GM18505 (cell line): Measurements from ENCODE around the gene DNAJC3.
"Not testable (repeated sequence)": the region's sequence is repeated elsewhere in the genome, so short reads cannot be mapped to it uniquely, and the experiment has no call there.

Source experiments
- ATAC-seq: cut with Tn5 transposase; IDR thresholded peaks from one replicate; pipeline ENCODE4 v1.9.1; 2021; ENCODE audit not compliant: unreplicated experiment
- POLR2A ChIP-seq: IDR thresholded peaks from 4 replicates; pipeline ENCODE4 v1.6.1; 2011; ENCODE audit warnings: borderline replicate concordance; ENCODE audit not compliant: insufficient read depth, insufficient read length; ENCODE audit errors: extremely low read depth

The DNAJC3 gene

DNA sequence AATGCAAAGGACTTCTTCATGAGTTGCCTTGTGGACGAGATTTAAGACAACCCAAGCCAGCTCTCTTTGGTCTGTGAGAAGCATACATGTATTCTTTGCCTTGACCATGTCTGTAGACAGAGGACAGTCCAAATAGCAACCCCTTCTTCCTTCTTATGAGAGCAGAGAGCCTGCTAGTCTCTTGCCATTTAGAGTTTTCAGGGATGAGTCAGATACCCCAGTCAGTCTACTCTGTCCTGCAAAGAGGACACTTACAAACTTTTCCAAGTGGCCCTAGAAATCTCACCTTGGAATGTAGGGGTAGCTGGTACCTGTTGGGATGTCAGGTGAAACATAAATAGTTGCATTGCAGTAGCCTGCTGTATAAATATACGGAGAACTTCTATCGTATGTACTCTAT lies 36.7 kb downstream of the DNAJC3 start:
- TF ChIP-seq POLR2A = no peak
- ATAC-seq = no peak

- no peak for ATAC-seq
- TF ChIP-seq POLR2A = no peak
Measured at GRCh38 chr13:95714142-95714832, 37.3 kb downstream of the DNAJC3 start.

GRCh38 chr13:95716231-95716630 lies 39.3 kb downstream of the DNAJC3 start:
- ATAC-seq = no peak

DNA sequence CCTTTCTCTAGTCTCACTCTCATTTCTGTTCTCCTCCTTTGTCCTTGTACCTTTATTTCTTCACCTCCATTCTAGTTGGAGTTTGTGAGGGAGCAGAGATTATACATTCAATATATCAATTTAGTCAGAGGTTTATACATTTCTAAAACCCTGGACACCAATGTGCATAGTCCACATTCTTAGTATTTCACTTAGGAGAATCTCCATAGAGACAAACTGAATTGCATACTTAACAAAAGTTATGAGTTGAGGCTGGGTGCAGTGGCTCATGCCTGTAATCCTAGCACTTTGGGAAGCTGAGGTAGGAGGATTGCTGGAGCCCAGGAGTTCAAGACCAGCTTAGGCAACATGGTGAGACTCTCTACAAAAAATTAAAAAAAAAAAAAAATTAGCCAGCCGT lies 45.3 kb downstream of the DNAJC3 start:
- no peak for TF ChIP-seq POLR2A
- ATAC-seq = no peak

More at GRCh38 chr13:95716231-95716630, 39.3 kb downstream of the DNAJC3 start:
- no peak for TF ChIP-seq POLR2A

- ATAC-seq = no peak
- no peak for TF ChIP-seq POLR2A
Measured at GRCh38 chr13:95723438-95723837, 46.5 kb downstream of the DNAJC3 start.

- ATAC-seq = no peak
- no peak for TF ChIP-seq POLR2A
Measured at GRCh38 chr13:95724252-95724651, 47.3 kb downstream of the DNAJC3 start.

DNA sequence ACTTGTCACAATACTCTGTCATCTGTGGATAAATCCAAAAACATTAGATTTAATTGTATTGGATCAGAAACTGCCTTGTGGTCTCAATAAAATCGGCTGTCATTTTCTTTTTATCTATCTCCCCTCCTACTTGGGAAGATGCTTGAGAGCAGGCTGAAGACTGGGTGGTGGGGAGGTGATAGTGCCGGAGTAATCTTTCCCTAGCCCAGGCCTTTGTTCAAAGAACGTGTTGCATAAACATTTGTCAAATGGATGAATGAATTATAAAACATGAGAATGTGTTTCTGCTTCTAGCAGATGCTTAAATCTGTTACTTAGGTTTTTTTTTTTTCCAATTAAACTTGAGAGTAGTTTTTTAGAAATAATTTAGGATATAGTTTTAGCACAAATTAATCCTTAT lies 49.9 kb downstream of the DNAJC3 start:
- no peak for ATAC-seq
- TF ChIP-seq POLR2A = no peak

DNA sequence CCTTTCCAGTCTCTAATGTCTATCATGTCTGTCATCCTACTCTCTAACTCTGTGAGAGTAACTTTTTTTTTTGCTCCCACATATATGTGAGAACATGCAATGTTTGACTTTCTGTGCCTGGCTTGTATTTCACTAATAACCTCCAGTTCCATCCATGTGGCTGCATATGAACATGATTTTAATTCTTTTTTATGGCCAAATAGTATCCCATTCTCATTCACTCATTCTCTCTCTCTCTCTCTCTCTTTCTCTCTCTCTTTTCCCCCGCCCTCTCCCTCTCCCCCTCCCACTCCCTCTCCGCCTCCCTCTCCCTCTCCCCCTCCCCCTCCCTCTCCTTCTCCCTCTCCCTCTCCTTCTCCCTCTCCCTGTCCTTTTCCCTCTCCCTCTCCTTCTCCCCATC lies 52.0 kb downstream of the DNAJC3 start:
- TF ChIP-seq POLR2A = no peak
- no peak for ATAC-seq

DNA sequence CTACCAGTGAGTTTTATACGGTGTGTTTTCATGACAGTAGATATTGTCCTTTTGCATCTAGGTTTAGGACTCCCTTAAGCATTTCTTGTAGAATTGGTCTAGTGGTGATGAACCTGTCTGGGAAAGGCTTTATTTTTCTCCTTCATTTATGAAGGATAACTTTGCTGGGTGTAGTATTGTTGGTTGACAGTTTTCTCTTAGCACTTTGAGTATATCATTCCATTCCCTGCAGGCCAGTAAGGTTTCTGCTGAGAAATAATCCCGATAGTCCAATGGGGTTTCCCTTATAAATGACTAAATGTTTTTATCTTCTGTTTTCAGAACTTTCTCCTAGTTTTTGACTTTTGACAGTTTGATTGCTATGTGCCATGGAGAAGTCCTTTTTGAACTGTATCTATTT lies 57.2 kb downstream of the DNAJC3 start:
- TF ChIP-seq POLR2A = no peak
- no peak for ATAC-seq

GRCh38 chr13:95740071-95740978 lies 63.4 kb downstream of the DNAJC3 start:
- ATAC-seq = not testable (repeated sequence)

DNA sequence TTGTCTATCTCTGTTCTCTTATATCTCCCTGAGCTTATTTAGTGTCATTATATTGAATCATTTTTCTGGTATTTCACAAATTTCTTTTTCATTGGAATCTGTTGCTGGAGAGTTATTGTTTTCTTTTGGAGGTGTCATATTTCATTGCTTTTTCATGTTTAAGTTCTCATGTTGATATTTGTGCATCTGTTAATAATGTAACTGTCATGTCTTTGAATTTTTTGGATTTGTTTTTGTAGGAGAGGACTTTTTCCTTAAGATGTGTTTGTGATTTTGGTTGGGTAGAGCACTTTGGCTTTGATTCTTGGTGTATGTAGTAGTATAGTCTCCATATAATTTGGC lies 64.0 kb downstream of the DNAJC3 start:
- TF ChIP-seq POLR2A = no peak
- no peak for ATAC-seq

GRCh38 chr13:95741584-95742563 lies 64.9 kb downstream of the DNAJC3 start:
- TF ChIP-seq POLR2A = no peak
- ATAC-seq = no peak

DNA sequence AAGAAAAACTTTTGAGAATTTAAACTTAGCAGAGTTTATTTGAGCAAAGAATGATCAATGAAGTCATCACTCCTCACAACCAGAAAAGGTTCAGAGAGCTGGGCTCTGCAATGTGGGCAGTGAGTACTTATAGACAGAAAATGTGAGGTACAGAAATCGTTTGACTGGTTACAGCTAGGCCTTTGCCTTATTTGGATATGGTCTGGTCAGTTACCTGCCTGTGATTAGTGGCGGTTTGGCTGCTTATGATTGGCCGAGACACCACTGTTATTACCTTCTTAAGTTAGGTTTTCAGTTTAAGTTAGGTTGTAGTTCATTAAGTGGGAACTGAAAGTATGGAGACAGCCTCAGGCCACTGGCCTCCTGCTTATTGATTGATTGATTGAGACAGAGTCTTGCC lies 66.3 kb downstream of the DNAJC3 start:
- no peak for TF ChIP-seq POLR2A
- no peak for ATAC-seq
